GM21390 (cell line): Measurements from ENCODE around the gene TAGLN2.

Source experiments
- ATAC-seq: cut with Tn5 transposase; IDR thresholded peaks from one replicate; pipeline ENCODE4 v1.9.1; 2021; ENCODE audit not compliant: unreplicated experiment

Gene TAGLN2

DNA sequence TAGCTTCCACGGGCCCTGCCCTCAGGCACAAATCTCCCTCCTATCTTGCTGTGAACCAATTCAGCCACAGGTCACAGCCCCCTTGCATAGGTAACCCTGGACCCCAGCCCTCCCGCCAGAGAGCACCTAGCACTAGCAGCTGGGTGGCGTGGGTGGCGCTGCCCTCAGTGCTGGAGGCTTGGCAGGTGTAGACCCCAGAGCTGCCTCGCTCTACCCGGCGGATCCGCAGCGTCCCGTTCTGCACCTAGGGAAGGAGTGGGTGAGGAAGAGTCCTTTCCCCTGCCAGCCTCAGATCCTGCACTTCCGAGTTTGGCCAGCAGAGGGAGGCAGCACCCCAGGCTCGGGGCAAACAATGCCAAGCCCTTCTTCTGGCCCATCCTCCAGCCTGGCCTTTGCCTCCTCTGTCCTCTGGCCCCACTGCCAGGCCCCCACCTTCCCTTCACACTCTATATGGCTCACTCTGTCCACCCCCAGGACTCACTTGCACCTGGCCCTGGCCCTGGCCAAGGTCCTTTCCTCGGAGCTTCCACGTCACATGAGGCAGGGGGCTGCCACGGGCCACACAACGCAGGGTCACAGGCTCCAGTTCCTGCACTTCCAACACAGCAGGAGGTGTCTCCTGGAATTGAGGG is 11.1 kb upstream of the TAGLN2 start:
- ATAC-seq, result no peak

DNA sequence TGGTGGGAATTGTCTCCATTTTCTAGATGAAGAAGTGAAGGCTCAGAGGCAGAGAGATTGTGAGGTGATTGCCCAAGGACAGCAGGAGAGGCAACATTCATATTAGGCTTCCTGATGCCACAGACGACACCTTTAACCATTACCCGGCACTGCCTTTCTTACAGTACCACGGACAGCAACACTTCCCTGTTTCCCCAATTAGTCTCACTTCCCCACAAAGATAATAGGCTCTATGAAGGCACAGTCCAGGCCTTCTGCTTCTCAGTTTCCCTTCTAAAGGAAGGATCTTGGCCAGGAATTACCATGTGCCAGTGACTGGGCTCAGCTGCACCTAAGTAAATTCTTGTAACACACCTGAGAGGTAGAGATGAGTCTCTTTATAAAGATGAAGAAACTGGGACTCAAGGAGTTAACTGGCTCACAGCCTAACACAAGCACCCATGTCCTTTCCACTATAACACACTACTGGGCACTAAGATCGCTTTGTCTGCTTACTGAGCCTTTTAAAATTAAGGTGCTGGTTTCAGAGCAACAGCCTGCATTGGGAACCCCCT is 10.5 kb upstream of the TAGLN2 start:
- ATAC-seq, result no peak

DNA sequence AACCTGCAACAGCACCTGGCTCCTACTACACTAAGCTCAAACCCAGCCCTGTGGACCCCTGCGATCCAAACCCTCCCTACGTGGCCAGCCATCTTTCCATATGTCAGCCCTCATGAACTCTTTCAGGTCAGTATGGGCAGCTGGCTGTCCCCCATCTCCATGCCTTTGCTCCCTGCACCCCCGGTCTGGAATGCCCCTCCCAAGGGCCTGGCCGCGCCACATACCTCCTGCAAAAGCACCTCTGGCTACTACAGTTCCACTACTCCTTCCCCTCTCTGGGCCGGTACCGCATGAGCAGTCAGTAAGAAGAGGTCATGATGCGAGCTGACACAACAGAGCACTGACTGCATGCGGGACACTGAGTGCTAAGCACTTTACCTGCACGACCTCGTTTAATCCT is 10.0 kb upstream of the TAGLN2 start:
- ATAC-seq, result no peak

DNA sequence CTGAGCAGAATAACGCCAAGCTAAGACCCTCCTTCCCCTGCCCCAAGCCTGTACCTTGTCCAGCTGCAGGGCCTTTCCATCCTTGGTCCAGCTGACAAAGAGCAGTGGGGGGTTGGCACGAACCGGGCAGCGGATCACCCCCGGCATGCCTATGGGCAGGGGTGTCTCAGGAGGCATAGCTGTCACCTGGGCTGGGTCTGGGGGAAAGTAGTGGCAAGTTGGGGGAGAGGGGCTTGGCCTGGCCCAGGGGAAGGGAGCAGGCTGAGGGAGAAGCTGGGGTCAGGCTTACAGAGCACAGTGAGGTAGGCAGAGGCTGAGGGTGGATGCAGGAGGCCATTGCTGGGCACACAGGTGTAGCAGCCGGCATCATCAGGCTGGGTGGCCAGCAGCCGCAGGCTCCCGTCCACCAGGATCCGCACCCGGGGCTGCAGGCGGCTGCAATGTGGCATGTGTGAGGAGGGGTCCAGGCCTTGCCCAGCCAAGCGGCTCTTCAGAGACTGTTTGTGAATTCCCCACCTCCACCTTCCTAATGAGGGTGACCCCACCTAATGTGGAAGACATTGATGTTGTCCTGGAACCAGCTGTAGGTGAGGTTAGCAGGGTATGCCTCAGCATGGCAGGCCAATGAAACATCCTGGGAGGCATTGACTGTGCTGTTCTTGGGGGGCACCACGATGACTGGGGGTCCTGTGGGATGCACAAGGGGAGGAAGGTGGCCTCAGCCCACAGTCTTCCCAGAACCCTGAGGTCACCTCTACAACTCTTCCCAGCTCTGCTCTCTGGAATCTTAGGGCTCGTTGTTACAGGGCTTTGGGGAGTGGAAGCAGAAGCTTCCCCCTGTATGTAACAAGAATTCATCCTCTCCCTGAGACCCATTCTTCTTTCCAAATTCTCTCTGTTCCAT is 9.1 kb upstream of the TAGLN2 start:
- no peak for ATAC-seq

DNA sequence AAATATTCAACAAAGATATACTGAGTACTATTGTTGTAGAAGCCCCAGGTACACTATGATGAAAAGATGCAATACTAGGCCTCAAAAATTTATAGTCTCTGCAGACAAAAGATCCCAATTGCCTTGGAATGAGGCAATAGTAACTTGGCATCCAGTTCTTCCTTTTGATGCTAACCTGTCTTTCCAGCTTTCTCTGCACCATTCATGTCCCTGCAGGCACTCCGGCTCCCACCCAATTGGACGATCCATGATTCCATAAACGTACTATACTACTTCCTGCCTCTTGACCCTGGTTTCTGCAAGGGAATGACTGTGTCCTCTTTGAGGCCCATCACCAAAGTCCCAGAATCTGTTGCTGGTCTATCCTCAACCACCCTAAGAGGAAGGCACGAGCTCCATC is 8.0 kb upstream of the TAGLN2 start:
- no peak for ATAC-seq

DNA sequence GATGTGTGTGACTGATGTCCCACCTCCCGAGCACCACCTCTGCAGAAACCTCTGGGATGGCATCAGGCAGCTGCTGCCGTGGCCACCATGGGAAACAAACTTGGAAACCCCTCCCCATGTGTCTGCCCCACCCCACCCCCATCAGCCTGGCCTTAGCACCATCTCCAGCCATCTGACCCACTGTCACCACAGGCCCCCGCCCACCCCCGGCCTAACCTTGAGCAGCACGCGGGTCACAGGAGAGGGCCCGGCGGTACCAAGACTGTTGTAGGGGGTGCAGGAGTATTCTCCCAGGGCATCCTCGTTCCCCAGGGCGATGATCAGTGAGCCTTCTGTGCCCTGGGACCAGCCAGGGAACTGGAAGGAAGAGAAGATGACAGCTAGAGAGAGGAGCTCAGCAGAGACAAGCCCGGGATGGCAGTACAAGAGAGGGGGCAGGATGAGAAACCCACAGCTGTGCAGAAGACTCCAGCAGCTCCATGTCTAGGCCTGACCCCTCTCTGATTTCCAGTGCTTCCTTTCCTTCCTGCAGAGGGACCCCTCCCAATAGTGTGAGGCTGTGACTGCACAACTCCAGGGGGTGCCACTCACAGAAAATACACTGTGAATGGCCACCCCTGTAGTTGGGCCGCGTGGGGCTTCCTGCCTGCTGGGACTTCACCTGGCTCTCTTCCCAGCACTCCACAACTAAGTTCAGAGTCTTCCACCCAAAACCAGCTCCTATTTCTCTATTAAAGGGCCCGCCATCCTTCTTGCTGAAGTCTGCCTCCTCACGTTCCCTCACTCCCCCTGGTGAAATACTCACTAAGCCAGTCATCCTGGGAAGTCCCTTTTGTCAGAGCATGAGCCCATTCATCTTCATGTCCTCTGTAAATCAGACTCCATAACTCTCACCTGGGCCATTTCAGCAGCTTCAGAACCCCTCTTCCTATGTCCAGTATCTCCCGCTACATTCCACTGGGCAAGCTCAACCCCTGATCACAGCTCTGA is 7.3 kb upstream of the TAGLN2 start:
- ATAC-seq, result no peak

DNA sequence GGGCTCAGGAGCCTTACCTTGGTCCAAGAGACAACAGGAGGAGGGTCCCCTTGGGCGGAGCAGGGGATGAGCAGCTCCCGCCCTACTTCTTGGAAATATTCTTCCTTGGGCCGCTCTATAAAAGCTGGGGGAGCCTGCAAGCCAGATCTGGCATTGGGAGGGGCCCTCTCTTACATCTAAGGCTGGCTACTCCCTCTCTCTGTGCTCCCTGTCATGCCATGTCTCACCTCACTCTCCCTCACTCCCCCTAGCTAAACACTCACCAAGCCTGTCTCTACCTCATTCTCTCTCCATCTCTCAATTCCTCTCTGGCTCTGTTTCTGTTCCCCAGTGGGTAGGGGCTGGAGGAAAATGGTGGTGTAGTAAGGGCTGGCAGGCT is 6.5 kb upstream of the TAGLN2 start:
- ATAC-seq, result no peak

DNA sequence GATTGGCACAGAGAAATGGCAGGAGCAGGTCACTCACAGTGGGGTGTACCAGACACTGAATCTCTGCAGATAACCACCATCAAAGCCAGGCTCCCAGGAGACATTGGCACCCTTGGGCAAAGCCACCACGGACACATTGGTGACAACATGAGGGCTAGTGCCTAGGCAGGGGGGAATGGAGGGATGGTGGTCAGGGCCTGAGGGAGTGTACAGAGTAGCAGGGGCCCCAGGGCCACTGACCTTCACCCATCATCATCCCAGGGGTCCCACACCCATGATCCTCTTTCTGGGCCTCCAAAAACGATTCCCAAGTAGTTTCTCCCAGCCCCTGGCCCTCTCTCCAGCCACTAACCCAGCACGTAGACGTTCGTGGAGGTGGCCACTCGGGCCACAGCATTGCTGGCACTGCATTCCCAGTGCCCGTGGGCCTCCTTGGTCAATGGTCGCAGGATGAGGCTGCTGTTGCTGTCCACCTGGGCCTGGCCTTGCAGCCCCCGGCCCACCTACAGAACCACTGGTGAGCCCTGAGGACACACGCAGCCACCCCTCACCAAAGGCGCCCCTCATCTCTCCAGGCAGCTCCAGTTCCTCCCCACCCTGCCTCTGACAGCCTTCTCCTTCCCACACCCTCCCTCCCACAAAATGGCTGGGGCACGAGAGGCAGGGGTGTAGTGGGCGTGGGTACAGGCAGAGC is 5.9 kb upstream of the TAGLN2 start:
- ATAC-seq, result no peak

DNA sequence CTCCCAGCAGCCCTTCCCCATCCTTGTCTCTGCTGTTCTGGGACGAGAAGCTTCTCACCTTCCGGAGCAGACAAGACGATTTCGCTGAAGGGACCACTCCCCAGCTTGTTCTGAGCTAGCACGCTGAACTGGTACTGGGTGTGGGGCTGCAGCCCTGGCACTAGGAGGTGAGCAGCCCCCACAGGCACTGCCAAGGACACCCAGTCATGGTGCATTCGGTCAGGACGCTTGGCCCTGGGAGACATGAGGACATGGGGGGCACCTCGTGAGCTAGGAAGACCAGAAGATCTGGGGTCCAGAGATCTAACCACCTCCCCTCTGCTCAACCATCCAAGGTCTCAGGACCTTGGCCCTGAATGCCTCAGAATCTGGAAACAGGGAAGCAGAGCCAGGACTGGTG is 5.3 kb upstream of the TAGLN2 start:
- ATAC-seq, result no peak

DNA sequence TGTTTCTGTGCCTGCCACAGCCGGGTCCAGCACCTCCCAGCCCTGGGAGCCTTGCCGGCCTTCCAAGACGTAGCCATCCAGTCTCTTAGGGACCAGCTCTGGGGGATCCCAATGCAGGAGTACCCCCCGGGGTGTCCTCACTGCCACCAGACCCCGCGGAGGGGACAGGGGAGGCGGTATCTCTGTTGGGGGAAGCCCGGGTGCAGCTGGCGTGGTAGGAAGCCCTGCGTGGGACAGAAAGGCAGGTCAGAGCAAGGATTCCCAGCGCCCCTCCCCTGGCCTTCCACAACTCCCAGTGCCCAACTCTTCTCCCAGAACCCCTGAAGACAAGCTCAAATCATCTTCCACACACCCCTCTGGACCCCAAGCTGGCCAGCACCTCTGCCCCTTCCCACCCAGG is 4.9 kb upstream of the TAGLN2 start:
- no peak for ATAC-seq

DNA sequence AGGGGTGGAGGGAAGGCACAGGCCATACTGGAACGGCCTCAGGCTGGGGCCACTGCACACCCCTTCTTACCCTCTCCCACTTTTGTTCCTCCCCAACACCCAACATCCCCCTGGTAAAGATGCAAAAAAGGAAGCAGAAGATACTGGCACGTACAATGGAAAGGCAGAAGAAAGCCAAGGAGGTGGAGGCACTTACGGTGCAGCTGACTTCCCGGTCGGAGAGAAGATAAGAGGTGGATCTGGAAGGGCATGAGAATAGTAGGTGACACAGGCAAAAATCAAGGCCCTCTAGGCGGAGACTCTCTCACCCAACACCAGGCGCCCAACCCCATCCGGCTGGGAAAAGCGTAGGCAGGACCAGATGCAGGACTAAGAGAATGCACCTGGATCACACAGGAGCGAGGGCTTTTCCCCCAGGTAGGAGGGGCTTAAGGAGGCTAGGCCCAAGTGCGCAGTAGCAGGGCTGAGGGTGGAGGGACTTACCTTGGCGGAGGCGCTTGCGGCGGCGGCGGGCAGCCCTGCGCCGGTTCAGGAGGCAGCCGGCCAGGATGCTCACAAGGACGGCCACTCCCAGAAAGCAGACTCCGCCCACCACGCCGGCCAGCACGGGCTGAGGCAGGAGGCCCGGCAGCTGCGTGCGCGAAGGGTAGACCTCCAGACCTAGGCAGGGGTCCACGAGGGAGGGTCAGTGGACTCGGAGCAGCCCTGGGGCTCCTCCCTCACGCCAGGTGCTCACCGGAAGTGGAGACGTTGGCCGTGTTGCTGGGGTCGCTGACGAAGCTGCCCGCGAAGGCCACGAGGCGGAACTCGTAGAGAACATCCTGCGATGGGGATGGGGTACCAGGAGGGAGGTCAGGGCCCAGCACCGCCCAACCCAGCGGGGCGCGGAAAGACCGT is 4.1 kb upstream of the TAGLN2 start:
- no peak for ATAC-seq

DNA sequence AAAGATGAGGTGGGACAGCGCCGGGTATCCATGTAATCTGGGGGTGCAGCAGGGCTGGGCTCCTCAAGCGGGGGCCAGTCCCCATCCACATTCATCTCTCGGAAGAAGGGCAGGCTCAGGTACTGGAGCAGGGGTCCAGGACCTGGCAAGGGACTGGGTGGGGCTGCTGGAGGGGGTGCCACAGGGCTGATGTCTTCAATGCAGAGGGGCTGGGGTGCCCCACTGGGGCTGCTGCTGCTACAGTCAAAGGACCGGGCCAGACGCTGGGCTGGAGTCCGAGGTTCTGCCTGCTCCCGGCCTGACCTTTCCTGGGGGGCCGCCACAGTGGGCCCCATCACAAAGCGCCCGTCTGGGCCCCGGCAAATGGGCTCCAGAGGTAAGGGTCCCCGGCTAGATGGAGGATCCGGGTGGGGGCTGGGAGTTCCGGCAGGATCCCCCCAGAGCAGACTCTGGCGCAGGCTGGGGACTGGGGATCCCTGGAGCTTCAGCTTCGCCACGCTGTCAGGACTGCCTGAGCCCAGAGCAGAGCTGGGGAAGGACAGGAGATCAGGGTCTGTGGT is 3.3 kb upstream of the TAGLN2 start:
- no peak for ATAC-seq

DNA sequence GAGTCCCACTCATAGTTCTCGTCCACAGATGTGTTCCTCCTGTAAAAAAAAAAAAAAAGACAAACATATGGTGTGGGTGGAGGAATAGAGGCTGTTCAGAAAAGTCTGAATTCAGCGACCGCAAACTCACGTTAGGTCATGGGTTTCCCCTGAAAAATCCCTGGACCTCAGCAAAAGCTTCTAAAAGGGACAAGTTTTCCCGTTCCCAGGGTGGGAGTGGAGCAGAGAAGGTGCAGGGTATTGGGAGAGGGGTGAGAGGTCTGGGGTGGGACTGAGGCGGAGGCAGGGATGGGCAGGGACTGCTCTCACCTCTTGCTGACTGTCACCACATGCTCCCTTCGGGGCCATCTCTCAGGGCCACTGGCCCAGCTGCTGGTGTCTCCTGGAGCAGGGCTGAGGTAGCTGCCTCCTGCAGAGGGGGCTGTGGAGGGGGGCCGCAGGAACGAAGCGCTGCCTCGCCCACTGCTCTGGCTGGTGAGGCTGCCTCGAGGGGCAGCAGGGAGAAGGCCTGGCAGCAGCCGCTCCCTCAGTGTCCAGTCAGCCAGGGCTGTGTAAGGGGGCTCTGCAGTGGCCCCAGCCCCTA is 2.6 kb upstream of the TAGLN2 start:
- ATAC-seq, result no peak

DNA sequence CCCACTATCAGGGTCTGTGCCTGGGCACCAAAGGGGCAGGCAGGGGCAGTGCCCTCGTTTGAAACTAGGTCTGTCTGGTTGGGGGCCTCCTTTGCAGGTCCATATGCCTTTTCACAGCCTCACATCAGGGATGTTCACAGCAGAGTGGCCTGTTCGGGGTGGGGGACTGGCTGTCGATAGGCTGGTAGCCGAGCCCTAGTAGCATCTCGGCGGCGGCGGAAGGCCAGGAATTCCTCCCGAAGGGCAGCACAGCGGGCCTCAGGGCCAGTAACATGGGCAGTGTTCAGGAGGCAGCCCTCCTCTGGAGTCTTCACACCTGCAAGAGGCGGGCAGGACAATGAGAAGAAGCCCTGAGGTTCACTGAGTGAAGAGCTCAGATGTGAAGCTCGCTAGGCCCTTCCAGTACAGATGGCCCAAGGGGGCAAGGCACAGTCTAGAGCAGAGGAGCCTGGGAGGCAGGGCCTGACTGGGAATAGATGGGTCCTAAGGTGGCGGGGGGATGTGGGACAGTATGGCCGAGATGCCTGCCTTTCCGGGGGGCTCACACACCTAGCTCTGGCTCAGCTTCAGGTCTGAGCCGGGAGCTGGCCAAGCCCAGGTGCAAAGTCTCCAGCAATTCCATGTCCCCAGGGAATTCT is 2.0 kb upstream of the TAGLN2 start:
- no peak for ATAC-seq

DNA sequence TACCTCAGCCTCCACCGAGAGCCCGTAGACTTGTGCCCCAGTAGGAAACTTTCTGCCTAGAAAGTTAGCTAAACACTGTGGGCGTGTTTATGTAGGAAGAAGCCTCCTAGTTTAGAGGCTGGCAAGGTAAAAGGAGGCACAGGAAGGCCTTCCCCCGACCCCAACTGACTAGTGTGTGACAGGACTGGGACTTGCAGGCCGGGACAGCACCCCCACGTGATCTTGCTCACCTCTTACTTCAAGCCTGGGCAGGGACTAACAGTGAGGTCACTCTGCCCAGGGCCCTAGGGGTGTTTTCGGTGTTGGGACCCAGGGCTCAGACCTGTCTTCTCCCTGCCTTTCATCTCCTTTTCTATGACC is 392 bp upstream of the TAGLN2 start:
- peak; percentile 3 for ATAC-seq

DNA sequence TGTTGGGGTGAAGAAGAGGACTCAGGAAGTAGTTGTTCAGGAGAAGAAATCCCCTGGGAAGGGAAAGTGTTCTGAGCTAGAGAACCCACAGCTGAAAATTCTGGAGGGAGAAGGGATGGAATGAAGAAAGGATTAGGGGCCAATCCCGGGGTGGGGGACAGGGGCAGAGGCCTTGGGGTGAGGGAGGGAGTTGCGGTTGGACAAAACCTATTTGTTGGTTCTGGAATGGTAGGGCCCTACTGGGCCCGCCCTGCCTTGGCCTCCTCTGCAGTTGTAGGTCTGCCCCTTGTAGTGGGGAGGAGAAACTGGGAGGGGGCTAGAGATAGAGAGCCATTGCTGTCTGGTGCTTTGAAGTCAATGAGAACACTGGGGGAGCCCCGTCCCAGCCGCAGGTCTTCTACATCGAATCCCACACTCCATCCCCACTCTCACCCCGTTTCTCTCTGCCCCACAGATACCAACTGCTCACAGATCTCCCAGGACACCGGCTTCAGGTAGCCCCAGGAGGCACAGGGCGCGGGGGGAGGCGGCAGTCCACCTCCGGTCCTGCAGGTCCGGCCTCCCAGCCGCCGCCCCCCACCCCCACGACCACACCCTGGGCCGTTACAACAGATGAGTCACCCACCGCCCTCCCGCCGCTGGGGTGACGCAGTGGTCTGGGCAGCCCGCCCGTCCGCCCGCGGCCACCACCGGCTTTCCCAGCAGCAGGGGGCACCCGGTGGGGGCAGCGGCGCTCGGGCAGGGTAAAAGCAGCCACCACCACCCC is 1.1 kb downstream of the TAGLN2 start:
- ATAC-seq, result no peak

DNA sequence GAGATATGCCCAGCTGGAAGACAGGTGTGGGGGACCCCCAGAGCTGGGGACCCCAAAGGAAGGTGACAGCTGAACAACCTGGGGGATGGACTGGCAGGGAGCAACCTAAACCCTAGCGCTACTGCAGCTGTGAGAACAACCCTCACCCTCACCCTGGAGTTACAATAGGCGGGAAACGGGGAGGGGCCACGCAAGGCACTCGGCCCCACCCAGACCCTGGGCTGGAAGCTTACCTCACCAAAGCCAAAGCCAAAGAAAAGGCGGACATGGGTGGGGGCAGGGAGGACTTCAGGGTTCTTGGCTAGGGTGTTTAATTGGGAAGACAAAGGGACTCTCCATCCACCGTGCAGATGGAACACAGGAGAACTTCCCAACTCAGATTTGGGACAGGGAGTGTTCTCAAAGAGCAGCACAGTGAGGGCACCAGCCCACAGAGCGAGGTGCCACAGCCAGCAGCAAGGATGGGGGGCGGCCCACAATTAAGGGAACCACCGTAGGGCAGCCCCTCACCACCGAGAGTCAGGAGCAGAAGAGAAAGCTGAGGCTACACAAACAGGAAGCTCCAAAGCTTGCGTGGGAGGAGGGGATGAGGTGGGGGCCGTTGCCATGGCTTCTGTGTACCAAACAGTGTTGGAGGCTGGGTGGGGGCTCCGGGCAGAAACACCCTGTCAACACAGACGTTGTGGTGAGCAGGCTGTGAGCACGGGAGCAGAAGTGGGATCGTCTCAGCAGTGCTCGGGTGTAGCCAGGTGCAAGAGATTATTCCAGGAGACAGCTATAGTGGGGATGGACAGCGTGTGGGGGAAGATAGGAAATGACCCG is 1.9 kb downstream of the TAGLN2 start:
- peak; percentile 38 for ATAC-seq
